ENCODE data around the gene RBM33.

RBM33 gene

GRCh38 chr7:155699180-155699579 is 54.7 kb downstream of the RBM33 start:
- no peak for DNase-seq

GRCh38 chr7:155700847-155701246 is 56.4 kb downstream of the RBM33 start:
- DNase-seq, result no peak

GRCh38 chr7:155701972-155702544 is 57.6 kb downstream of the RBM33 start:
- no peak for DNase-seq

DNA sequence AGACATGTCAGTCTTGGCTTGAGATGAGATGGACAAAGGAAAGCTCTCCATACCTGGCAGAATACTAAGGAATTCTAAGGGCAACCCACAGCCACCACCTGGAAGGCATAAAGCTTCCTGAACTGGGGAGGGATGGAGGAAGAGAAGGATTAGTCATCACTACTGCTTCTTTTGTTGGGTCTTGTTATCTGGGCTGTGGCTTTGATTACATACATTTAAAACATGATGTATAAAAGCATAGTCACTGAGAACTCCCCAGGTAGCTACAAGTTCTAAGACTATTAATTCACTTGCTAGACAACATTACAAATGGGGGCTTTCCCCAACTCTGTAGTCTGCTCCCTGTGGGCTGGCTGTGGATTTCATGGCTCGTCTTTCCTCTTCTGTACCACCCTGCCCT is 58.2 kb downstream of the RBM33 start:
- DNase-seq, result no peak

GRCh38 chr7:155705623-155706360 is 61.3 kb downstream of the RBM33 start:
- no peak for DNase-seq

DNA sequence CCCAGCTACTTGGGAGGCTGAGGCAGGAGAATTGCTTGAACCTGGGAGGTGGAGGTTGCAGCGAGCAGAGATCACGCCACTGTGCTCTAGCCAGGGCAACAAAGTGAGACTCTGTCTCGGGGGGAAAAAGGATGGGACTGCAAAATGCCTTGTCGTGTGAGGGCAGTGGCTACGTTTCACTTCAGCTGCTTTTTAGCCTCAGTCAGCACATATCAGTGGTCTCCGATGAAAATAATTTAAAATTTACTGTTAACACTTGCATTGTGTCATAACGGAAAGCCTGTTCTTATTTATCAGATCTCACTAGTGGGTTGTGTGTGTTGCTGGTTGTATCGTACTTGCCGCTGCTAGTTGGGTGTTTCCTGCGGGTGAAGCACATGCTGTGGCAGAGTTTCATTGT is 61.9 kb downstream of the RBM33 start:
- DNase-seq, result no peak

GRCh38 chr7:155709453-155709852 is 65.0 kb downstream of the RBM33 start:
- DNase-seq, result no peak

DNA sequence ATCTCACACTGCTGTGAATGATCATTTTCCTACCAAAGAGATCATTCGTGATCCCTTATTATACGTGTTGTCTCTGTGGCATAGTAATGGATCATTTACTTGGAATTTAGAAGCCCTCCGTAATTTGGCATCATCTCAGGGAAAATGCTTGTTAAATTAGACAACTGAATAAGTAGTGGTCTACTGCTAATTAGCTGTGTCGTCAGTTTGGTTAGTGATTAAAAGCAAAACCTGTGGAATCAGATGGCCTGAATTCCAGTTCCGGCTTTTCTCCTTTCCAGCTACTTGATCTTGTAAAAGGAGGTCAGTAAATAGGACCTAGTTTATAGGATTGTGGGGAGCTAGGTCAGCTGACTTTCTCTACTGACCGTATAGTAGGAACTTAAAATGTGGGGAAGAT is 65.6 kb downstream of the RBM33 start:
- no peak for DNase-seq

GRCh38 chr7:155710530-155710929 is 66.1 kb downstream of the RBM33 start:
- DNase-seq, result no peak

- no peak for DNase-seq
Measured at GRCh38 chr7:155711081-155711480, 66.6 kb downstream of the RBM33 start.

- DNase-seq, result no peak
Measured at GRCh38 chr7:155713384-155713783, 68.9 kb downstream of the RBM33 start.

GRCh38 chr7:155714702-155715101 is 70.2 kb downstream of the RBM33 start:
- DNase-seq, result no peak

DNA sequence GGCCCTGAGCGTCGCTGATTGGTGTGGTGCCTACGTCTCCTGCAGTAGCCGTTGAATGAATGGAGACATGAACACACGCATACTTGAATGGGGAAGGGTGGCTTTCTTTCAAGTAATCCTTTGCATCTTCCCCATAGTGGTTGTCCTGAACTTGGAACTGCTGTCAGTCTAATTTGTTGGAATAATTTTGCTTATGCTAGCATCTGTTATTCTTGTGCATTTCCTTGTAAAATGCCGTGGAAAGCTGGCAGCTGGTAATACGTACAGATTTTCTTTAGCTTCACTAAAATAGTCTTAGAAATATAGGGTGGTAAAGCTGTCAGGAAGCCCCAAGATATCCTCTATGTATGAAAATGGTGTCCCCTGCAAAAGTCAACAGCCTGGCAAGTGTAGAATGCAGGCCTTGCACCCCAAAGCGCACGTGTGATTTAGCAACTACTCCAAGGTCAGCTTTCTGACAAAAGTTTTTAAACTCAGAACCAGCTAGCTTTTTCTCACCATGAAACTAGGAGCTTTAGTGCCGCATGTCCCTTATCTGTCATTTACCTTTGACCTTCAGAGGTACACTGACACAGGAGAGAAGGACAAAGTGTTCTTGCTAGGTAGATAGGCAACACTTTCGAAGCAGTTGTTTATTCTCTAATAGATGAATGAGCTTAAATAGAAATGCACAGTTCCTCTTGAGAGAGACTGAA is 70.8 kb downstream of the RBM33 start:
- no peak for DNase-seq

DNA sequence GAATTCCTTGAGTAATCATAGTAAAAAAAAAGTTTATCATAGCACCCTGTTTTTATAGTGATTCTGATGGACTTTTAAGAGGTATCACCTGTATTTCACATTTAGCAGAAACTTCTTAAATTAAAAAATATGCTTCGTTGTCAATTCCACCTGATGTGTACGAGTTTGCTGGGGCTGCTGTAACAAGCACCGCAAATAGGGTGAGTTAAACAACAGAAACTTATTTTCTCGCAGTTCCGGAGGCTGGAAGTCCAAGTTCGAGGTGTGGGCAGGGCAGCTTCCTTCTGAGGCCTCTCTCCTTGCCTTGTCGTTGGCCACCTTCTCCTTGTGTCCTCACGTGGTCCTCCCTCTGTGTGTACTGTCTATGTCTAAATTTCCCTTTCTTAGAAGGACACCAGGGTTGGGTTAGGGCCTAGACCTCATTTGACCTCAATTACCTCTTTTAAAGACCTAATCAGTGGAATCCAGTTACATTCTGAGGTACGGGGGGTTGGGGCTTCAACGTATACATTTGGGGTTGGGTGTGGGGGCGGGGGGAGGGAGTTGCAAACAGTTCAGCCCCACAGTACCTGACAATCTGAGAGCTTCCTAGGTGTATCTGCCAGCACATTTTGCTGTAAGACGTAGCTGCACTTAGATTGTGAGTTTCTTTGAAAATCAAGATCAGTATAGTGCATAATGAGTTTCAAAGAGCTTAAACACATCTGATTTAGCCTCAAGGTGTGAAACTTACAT is 72.7 kb downstream of the RBM33 start:
- DNase-seq, result no peak

- no peak for DNase-seq
Measured at GRCh38 chr7:155721056-155721455, 76.6 kb downstream of the RBM33 start.

DNA sequence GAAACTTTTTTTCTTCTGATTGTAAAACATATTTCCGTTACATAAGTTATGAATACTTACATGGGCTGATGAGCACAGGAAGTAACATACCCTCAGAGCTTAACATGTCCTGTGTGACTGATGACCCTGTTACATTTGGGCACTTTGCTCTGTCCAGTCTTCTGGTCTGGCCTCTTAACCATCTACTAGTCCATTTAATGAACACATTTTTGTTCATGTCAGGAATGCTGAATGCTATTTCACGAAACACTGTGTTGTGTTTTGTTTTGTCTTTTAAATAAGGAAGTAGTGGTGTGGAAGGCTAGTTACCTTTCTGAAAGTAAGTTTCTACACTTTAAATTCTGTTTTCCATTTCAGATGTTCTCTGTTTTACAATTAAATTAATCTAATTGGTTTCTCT is 77.7 kb downstream of the RBM33 start:
- DNase-seq, result no peak

DNA sequence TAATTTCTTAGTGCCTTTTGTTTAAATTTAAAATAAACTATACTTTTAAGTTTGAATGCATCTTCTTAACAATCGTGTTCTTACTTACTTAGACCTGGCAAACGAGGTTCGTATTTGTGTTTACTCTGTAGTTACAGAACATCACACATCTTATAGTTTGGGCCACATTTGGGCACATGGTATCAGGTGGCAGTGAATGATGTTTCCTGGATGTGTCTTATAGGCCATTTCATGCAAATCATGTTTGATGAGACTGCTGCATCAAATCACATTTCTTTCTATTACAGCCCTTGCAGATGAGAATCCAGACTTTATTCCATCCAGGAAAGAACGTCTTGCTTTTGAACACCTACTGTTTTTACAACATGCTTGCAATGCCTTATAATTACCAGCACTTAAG is 78.5 kb downstream of the RBM33 start:
- no peak for DNase-seq

GRCh38 chr7:155724327-155725005 is 80.0 kb downstream of the RBM33 start:
- no peak for DNase-seq

- DNase-seq, result no peak
Measured at GRCh38 chr7:155725006-155725355, 80.5 kb downstream of the RBM33 start.

DNA sequence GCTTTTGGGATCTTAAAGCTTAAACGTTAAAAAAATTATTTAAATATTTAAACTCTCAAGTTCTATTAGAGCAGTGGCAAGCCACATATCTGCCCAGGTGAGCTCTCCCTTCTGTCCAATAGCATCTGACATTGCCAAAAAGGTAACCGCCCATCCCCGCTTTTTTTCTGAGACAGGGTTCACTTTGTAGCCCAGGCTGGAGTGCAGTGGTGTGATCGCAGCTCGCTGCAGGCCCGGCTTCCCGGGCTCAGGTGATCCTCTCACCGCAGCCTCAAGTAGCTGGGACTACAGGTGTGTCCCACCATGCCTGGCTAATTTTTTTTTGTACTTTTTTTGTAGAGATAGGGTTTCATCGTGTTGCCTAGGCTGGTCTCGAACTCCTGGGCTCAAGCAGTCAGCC is 83.2 kb downstream of the RBM33 start:
- no peak for DNase-seq

- no peak for DNase-seq
Measured at GRCh38 chr7:155728116-155728515, 83.7 kb downstream of the RBM33 start.

GRCh38 chr7:155729847-155730246 is 85.4 kb downstream of the RBM33 start:
- no peak for DNase-seq

DNA sequence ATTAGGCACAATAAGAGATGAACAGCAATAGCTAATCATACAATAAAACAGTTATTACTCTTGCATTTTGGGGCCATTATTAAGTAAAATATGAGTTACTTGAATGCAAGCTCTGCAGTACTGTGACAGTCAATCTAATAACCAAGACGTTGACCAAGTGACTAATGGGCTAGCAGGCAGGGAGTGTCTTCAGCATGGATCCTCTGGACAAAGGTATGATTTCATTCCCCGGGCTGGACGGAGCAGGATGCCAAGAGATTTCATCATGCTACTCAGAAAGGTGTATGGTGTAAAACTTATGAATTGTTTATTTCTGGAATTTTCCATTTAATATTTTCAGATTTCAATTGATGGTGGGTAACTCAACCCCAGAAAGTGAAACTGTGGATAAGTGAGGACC is 86.9 kb downstream of the RBM33 start:
- no peak for DNase-seq

Data from activated effector memory CD4-positive, alpha-beta T cell treated with Interleukin-2 at 50 U/mL for 16 hours (primary cell).